Subcutaneous abdominal adipose tissue (tissue), 5 donors: Measurements from ENCODE around the gene CCDC74B.
A peak's percentile ranks its signal among the peaks of the same experiment; 100 is the strongest.
"Not testable (repeated sequence)": the region's sequence is repeated elsewhere in the genome, so short reads cannot be mapped to it uniquely, and the experiment has no call there.

Experiments
- H3K27ac ChIP-seq: one replicate; pipeline ENCODE4 v1.7.0; 2013; ENCODE audit warnings: low read depth, mild to moderate bottlenecking, inconsistent platforms, low read length, moderate library complexity
- H3K27me3 ChIP-seq, 5 donors: one replicate each; pipeline ENCODE4 v1.7.0; 2013; ENCODE audit warnings: low read length in 5 of 5, inconsistent platforms in 1 of 5; ENCODE audit not compliant: control insufficient read depth in 5 of 5, insufficient read depth in 4 of 5
- H3K36me3 ChIP-seq, 5 donors: one replicate each; pipeline ENCODE4 v1.7.0; 2013; ENCODE audit warnings: low read length in 5 of 5; ENCODE audit not compliant: control insufficient read depth in 5 of 5, insufficient read depth in 5 of 5
- H3K4me1 ChIP-seq, 5 donors: one replicate each; pipeline ENCODE4 v1.7.0; 2013; ENCODE audit warnings: low read length in 5 of 5, mild to moderate bottlenecking in 3 of 5, moderate library complexity in 1 of 5; ENCODE audit not compliant: control insufficient read depth in 5 of 5, insufficient read depth in 5 of 5
- H3K4me3 ChIP-seq, 5 donors: one replicate each; pipeline ENCODE4 v1.7.0; 2013; ENCODE audit warnings: low read length in 5 of 5, low read depth in 1 of 5
- H3K9ac ChIP-seq, 5 donors: one replicate each; pipeline ENCODE4 v1.7.0; 2013; ENCODE audit warnings: low read length in 5 of 5, mild to moderate bottlenecking in 4 of 5, moderate library complexity in 3 of 5
- H3K9me3 ChIP-seq, 5 donors: one replicate each; pipeline ENCODE4 v1.7.0; 2013; ENCODE audit warnings: low read length in 5 of 5; ENCODE audit not compliant: control insufficient read depth in 5 of 5
- donor health status: healthy.
- donor health status: healthy.
- donor health status: healthy.
- donor health status: healthy.
- donor health status: healthy.

Gene CCDC74B

GRCh38 chr2:130185436-130185835 lies 40.5 kb upstream of the CCDC74B start:
- Histone ChIP-seq H3K27ac (no peak overlapping the region), H3K4me1 (peaks cover 0 to 21% (median 17%) of the 10 kb centered on the region in 5 donors), H3K4me3 (no peak overlapping the region), H3K36me3 (peaks cover 0 to 16% (median 4%) of the 10 kb centered on the region in 5 donors), H3K27me3 (no peaks in the 10 kb centered on the region), H3K9ac (no peak overlapping the region), H3K9me3 (no peaks in the 10 kb centered on the region)

DNA sequence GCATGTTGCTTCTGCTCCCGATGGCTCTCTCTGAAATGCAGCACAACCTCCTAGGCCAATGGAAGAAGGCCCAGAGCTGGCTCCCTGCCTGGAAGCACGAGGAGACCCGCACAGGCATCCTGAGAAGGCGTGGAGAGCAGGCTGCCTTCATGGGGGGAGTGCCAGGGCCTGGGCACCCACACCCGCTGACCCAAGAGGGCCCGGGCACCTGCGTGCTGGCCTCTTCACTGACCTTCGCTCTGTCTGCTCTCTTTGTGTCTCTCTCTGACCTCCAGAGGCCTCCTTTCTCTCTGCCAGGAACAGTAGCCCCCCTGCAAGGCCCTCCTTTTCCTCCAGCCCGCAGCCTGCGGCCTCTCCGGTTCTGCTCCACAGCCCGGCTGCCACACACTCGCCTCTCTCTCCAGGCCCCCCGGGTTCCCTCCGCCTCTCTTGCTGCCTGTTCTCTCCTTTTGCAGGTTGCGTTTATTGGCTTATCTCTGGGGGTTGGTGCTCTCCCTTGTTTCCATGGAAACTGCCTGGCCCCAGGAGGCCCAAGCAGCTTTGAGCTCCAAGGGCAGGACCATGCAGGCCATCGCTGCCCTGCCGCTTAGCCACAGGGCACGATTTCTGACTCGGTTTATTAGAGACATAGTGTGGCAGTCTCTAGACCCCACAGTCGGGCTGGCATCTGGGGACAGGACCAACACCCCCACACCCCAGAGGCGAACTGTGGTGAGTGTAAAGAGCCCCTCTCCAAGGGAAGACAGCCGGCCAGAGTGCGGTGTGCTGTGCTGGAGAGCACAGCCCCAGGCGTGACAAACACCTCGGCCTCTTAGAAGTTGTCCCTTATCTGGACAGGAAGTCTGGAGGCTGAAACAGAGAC lies 38.8 kb upstream of the CCDC74B start:
- Histone ChIP-seq H3K9ac (peak overlapping the region in 1 of 5 donors; percentile 80), H3K27ac (no peak overlapping the region)

DNA sequence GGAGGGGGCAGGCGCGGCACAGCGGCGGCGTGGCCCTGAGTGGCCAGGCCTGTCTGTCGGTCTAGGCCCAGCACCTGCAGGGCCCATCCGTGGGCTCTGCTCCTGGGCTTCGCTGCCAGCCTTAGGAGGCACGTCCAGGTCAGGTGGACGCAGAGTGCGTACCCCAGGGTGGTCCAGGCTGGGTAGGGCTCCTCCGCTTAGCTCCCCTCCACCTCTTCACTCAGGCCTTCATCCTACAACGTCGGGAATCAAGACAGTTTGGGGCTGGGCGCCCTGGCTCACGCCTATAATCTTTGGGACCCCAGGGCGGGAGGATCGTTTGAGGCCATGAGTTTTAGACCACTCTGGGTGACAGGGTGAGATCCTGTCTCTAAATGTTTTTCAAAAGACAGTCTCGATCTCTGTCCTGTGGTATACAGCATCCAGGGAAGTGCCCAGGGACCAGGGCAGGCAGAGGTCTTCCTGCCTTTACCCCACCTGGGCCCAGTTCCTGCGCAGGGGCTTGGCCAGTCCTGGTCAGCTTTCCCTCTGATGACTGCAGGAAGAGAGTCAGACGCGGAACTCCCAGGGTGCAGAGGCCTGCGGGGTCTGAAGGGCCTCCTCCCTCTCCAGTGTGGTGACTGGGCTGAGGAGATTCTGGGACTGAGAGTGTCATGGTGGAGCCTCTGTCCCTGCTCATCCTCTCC lies 38.1 kb upstream of the CCDC74B start:
- H3K9me3 ChIP-seq, result not testable (repeated sequence)
- H3K4me3 ChIP-seq, result peak overlapping the region; percentile 52 to 90 (median 54)

More for the DNA sequence above, 38.8 kb upstream of the CCDC74B start:
- Histone ChIP-seq H3K27me3 (no peaks in the 10 kb centered on the region), H3K9me3 (no peaks in the 10 kb centered on the region), H3K4me1 (peaks cover 0 to 24% (median 21%) of the 10 kb centered on the region in 5 donors), H3K36me3 (peaks cover 0 to 16% (median 4%) of the 10 kb centered on the region in 5 donors), H3K4me3 (peak overlapping the region in 4 of 5 donors; percentile 52 to 90 (median 54))

GRCh38 chr2:130181880-130182682 lies 37.2 kb upstream of the CCDC74B start, which contains the start of gene MZT2B:
Gene MZT2B (plus strand): TSS chr2:130182262. CDS start chr2:130182283, 21 bp downstream.
- not testable (repeated sequence) for H3K9me3 ChIP-seq, H3K27me3 ChIP-seq, H3K36me3 ChIP-seq
- peak within 1 kb of the TSS; percentile 73 to 97 (median 87) for H3K9ac ChIP-seq
- H3K4me3 ChIP-seq, result peak within 1 kb of the TSS; percentile 88 to 97 (median 93)
- H3K27ac ChIP-seq, result peak within 1 kb of the TSS; percentile 72
- peaks cover 0 to 24% (median 21%) of the 10 kb centered on the region in 5 donors for H3K4me1 ChIP-seq

More for the DNA sequence above, 38.1 kb upstream of the CCDC74B start:
- peak overlapping the region in 3 of 5 donors; percentile 45 to 80 (median 53) for H3K9ac ChIP-seq
- H3K4me1 ChIP-seq, result peaks cover 0 to 24% (median 21%) of the 10 kb centered on the region in 5 donors
- not testable (repeated sequence) for H3K36me3 ChIP-seq, H3K27ac ChIP-seq, H3K27me3 ChIP-seq

DNA sequence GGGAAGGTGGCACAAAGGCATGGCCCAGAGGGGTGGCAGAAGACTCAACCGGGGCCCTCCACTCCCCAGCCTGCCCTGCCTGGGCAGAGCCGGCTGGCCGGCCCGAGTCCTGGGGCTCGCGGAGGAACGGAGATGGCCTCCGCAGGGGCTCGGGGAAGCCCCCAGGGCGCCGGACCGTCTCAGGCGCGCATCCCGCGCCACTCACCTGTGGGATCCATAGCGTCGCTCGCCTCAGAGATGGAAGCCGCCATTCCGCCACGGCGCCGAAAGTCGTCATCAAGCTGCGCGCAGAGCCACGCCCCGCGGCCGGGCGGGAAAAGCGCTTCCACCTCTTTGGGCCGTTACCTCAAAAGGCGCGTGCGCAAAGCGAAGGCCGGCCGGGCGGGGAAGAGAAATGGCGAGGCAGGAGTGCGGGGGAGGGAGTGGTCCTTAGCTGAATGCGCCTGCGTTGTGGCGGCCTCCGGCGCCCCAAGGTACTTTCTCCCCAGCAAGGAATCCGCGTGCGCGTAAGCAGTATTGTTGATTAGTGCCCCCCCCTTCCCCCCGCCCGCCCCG lies 36.5 kb upstream of the CCDC74B start, which contains the start of gene SMPD4:
Gene SMPD4 (minus strand): TSS at position 278 of the 555 bp plus-strand sequence. CDS start 5,010 bp downstream, outside the sequence.
- Histone ChIP-seq H3K27me3 (no peaks in the 10 kb centered on the region), H3K36me3 (peaks cover 0 to 9% (median 5%) of the 10 kb centered on the region in 5 donors), H3K4me3 (peak within 1 kb of the TSS; percentile 88 to 97 (median 93)), H3K9ac (peak within 1 kb of the TSS; percentile 73 to 97 (median 87)), H3K9me3 (no peaks in the 10 kb centered on the region), H3K27ac (peak within 1 kb of the TSS; percentile 72), H3K4me1 (peaks cover 0 to 24% (median 21%) of the 10 kb centered on the region in 5 donors)

DNA sequence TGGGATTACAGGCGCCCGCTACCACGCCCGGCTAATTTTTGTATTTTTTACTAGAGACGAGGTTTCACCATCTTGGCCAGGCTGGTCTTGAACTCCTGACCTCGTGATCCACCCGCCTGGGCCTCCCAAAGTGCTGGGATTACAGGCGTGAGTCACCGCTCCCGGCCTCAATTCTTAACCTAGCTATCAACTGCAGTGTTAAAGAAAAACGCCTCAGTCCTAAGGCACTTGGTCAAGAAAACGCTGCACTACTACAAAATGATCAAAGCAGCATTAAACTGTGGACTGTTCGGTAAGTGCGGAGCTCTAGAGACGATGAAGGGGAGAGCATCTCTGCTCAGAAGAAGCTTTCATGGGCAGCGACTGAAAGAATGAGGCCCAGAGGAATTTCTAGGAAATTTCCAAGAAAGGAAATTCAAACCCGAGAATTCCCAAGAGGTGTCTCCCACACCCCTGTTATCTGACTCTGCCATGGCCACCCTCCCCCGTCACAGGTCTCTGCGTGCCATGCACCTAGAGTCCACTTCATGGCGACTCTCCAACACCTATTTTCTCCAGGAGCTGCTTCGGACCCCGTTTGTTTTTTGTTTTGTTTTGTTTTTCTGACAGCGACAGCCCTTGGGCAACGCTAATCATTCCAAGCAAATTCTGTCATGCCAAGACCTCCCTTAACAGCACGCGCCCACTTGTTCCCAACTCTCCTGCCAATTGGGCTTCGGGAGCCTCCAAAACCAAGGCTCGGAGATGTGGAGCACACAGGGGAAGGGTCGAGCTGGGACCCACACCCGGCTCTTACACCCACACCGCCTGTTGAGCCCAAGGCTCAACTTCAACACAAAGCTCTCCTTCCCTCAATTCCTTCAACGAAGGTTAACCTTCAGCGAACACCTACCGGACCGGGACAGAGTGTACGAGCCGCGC lies 35.8 kb upstream of the CCDC74B start:
- H3K27me3 ChIP-seq, H3K9me3 ChIP-seq: not testable (repeated sequence)
- Histone ChIP-seq H3K27ac (peak overlapping the region; percentile 72), H3K9ac (peak overlapping the region; percentile 73 to 97 (median 87)), H3K4me3 (peak overlapping the region; percentile 88 to 97 (median 93)), H3K36me3 (peaks cover 0 to 14% (median 4%) of the 10 kb centered on the region in 5 donors), H3K4me1 (peaks cover 0 to 24% (median 21%) of the 10 kb centered on the region in 5 donors)

- H3K9me3 ChIP-seq, H3K27ac ChIP-seq, H3K9ac ChIP-seq, H3K4me1 ChIP-seq, H3K4me3 ChIP-seq, H3K27me3 ChIP-seq: not testable (repeated sequence)
- peaks cover 0 to 58% (median 46%) of the 10 kb centered on the region in 5 donors for H3K36me3 ChIP-seq
These were observed 30.0 kb upstream of the CCDC74B start for GRCh38 chr2:130174866-130175265.

DNA sequence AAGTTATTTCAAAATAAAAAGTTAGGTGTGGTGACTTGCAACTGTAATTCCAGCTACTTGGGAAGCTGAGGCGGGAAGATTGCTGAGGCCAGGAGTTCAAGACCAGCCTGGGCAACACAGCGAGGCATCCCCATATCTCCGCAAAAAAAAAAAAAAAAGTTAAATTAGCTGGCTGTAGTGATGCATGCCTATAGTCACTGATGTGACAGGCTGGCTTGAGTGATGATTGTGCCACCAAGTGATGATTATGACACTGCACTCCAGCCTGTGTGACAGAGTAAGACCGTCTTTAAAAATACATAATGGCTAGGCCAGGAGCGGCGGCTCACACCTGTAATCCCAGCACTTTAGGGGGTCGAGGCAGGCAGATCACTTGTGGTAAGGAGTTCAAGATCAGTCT lies 25.0 kb upstream of the CCDC74B start:
- Histone ChIP-seq H3K27ac (no peak overlapping the region), H3K9me3 (no peaks in the 10 kb centered on the region), H3K4me3 (no peak overlapping the region), H3K4me1 (no peaks in the 10 kb centered on the region), H3K9ac (no peak overlapping the region), H3K27me3 (no peaks in the 10 kb centered on the region), H3K36me3 (peaks cover 5 to 84% (median 72%) of the 10 kb centered on the region in 5 donors)
